HG03066 (cell line): ENCODE measurements around the gene DDC.
A peak's percentile ranks its signal among the peaks of the same experiment; 100 is the strongest.
"Not testable (repeated sequence)": the region's sequence is repeated elsewhere in the genome, so short reads cannot be mapped to it uniquely, and the experiment has no call there.

Experiments used
- ATAC-seq: cut with Tn5 transposase; IDR thresholded peaks from one replicate; pipeline ENCODE4 v1.9.1; 2021; ENCODE audit warnings: low read depth; ENCODE audit not compliant: unreplicated experiment

Gene DDC

GRCh38 chr7:50462361-50462760, 102.8 kb downstream of the DDC start:
- ATAC-seq: no peak

GRCh38 chr7:50461695-50462094, 103.5 kb downstream of the DDC start:
- no peak for ATAC-seq

- not testable (repeated sequence) for ATAC-seq
Measured at GRCh38 chr7:50459183-50459582, 106.0 kb downstream of the DDC start.

GRCh38 chr7:50458651-50459050, 106.6 kb downstream of the DDC start:
- ATAC-seq: not testable (repeated sequence)

DNA sequence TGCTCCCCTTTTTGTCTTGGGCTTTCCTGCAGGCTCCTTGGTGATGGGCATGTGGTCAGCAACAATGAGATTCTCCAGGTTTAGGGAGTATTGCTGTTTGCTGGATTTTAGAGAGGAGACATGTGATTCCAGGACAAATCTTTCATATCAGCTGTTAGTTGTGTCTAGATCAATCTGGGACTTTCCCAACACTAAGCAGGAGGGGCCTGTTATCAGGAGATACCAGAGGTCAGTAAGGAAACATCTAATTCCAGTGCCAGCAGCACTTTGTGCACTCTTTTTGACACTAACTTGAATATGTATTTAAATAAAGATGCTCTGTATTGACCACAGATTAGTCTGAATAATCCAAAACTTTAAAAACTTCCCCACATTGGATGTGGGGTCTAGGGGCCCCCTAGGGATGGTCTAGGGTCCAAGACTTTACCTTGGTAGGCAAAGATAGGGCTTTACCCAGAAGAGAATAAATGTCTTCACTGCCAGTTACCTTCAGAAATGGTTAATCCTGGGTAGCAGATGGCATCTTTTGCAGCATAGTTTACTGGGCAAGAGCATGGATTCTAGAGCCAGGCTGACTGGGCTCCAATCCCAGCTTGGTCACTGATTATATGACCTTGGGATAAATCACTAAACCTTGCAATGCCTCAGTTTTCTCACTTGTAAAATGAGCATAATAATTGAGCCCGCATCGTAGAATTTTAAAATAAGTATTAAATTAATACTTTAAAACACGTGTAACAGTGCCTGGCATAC, 108.7 kb downstream of the DDC start:
- ATAC-seq: no peak

DNA sequence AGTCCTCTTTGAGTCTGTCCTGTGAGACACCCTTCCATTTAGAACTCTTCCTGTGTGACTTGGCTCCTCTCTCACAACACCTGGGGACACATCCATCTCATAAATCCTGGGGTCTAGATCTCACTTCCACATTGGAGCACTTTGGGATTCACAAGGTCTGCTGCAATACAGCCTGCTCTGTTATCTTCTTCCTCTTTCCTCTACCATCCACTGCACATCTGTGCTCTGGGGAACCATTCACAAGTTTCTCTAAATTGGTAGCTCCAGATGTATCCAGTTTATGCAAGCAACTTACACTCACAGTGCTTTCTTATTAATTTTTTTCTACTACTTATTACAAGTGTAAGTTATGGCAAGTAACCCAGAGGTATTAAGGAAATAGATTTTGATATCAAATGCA, 109.5 kb downstream of the DDC start:
- no peak for ATAC-seq

- no peak for ATAC-seq
Measured at GRCh38 chr7:50454968-50455367, 110.2 kb downstream of the DDC start.

DNA sequence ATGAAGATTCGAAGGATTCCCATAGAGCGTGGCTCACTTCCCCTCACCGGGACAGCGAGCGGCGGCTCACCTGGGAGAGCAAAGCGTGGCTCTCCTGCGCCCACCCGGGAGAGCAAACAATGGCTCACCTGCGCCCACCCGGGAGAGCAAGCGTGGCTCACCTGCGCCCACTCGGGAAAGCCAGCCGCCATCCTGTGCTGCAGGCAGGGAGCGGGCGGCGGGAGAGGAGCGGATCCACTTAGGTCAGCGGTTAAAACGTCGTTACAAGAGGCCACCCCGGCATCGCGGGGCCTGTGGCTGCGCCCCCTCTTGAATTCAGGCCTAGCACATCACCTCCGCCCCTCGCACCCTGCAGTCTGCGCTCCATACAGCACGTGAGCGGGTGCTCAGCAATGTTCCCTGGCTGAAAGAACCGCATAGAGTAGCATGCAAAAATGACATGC, 114.6 kb downstream of the DDC start:
- peak; percentile 4 for ATAC-seq

GRCh38 chr7:50449881-50450589, 115.2 kb downstream of the DDC start, which contains the start of gene FIGNL1:
Gene FIGNL1 (minus strand): TSS chr7:50450350. CDS start chr7:50447287, 3,063 bp downstream.
- peak; percentile 80 for ATAC-seq

- no peak for ATAC-seq
Measured at GRCh38 chr7:50449501-50449880, 115.7 kb downstream of the DDC start.

GRCh38 chr7:50448823-50449222, 116.4 kb downstream of the DDC start:
- ATAC-seq: no peak

- peak; percentile 27 for ATAC-seq
Measured at GRCh38 chr7:50446542-50446960, 118.7 kb downstream of the DDC start.

DNA sequence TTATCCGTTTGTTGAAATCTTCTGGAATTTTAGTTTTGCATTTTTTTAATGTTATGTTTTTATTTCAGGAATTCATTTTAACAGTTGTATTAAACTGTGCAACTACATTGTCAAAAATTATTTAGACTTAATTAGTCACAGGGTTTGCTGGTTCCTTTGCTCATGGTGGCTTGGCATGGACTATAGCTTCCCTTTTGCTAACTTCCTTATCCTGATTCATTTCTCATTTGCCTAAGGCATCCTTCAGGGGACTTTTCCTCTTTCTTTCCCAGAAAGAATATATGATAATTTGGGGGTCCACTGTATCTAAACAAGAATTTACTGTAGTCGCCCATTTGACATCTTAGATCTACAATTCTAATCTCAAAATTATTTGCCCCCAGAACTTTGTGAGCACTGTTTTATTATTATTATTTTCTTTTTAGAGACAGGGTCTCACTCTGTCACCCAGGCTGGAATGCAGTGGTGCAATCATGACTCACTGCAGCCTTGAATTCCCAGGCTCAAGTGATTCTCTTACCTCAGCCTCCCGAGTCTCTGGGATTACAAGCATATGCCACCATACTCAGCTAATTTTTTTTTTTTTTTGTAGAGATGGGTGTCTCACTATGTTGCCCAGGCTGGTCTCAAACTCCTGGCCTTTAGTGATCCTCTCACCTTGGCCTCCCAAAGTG, 128.9 kb downstream of the DDC start:
- ATAC-seq: no peak

- no peak for ATAC-seq
Measured at GRCh38 chr7:50431722-50432305, 133.4 kb downstream of the DDC start.

GRCh38 chr7:50431316-50431715, 133.9 kb downstream of the DDC start:
- ATAC-seq: no peak

GRCh38 chr7:50428911-50429310, 136.3 kb downstream of the DDC start:
- no peak for ATAC-seq

- no peak for ATAC-seq
Measured at GRCh38 chr7:50427518-50427917, 137.7 kb downstream of the DDC start.

DNA sequence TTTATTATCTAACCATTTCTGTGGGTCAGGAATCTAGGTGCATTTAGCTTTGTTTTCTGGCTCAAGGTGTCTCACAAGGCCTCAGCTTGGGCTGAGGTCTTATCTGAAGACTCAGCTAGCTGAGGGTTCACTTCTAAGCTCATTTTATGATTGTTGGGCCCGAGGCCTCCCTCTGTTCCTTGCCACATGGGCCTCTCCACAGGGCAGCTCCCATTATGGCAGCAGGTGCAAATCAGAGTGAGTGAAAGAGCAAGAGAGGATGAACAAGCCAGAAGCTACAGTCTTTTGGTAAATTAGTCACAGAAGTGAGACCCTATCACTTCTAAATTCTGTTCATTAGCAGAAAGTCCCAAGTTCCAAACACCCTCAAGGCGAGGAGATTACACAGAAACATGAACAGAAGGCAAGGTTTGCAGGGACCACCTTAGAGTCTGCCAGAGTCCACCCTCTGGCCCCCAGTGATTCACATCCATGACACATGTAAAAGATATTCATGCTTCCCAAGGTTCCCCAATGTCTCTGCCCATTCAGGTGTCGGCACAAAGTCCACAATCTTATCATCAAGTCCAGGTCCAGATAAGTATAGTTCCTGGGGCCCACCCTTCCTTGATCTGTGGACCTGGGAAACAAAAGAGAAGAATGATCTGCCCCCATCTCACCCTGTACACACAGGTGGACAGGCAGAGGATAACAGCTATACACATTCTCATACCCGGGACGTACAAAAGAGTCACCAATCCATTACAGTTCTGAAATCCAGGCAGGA, 138.7 kb downstream of the DDC start:
- no peak for ATAC-seq

GRCh38 chr7:50425318-50425717, 139.9 kb downstream of the DDC start:
- ATAC-seq: no peak

GRCh38 chr7:50423860-50424259, 141.3 kb downstream of the DDC start:
- no peak for ATAC-seq
